Fibroblast of villous mesenchyme (primary cell): ENCODE data around the gene SLC24A3. TPM values are rescaled to one million over a fixed set of nuclear protein-coding genes. Genes with fewer than 3 reads are reported as not detected.

Source experiments
- DNase-seq: peaks from one replicate; pipeline ENCODE4 v3.0.0-alpha.2; 2010; ENCODE audit warnings: low read depth
- H3K4me3 ChIP-seq: 2 replicates; pipeline ENCODE4 v1.5.1; 2011; ENCODE audit warnings: low read depth, mild to moderate bottlenecking, low read length
- total RNA-seq: library from RNA; depleted of rRNA; stranded (reverse); fragments of >200 nt; gene quantifications from 2 replicates; pipeline ENCODE4 v1.2.3, GENCODE V29; 2012
- TF ChIP-seq, protein P1 (sequence below): IDR thresholded peaks from 2 replicates; pipeline ENCODE4 v1.5.1; 2012; ENCODE audit warnings: low read depth, mild to moderate bottlenecking, low read length; ENCODE audit not compliant: insufficient read depth

Gene SLC24A3
- total RNA-seq, 1 donor: 0.86 TPM

DNA sequence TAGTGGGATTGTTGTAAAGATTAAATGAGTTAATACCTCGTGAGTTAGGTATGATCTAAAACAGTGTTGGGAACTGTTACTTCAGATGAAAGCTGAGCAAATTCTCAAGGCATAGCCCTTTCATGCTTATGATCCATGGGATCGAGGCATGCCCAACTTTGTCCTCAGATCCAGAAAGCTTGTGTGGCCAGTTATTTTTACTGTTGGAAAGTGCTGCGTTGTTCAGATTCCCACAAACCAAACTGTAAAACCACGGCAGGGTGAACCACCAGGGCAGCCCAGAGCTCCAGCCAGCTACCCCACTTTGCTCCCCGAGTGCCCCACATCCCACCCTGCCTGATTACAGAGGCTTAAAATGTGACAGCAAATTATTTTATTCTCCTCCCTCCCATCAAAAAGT, 406.3 kb downstream of the SLC24A3 start:
- no peak overlapping the region for H3K4me3 ChIP-seq
- TF ChIP-seq, protein P1, sequence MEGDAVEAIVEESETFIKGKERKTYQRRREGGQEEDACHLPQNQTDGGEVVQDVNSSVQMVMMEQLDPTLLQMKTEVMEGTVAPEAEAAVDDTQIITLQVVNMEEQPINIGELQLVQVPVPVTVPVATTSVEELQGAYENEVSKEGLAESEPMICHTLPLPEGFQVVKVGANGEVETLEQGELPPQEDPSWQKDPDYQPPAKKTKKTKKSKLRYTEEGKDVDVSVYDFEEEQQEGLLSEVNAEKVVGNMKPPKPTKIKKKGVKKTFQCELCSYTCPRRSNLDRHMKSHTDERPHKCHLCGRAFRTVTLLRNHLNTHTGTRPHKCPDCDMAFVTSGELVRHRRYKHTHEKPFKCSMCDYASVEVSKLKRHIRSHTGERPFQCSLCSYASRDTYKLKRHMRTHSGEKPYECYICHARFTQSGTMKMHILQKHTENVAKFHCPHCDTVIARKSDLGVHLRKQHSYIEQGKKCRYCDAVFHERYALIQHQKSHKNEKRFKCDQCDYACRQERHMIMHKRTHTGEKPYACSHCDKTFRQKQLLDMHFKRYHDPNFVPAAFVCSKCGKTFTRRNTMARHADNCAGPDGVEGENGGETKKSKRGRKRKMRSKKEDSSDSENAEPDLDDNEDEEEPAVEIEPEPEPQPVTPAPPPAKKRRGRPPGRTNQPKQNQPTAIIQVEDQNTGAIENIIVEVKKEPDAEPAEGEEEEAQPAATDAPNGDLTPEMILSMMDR: no peak
- no peak for DNase-seq

DNA sequence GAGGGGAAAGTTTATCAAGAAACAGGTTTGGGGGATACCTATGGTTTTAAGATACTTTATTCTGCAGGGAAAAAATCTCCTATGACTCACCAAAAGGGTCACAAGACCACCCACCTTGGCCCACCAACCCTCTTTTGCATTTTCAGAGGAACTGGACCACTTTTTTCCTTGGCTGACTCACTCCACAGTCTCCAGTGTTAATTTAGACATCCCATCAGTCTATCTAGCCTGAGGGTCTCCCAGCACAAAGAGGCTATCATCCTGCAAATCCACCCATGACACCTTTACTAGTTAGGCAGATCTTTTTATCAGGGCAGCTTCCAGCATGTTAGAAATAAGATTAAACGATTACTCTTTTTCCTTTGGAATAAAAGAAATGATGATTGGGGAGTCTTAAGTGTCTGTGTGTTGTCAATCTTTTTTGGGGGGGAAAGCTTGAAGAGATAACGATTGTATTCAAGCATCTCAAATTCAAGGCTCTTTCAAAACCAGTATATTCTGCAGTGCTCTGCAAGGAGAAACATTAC, 407.5 kb downstream of the SLC24A3 start:
- TF ChIP-seq, protein P1: no peak
- no peak overlapping the region for H3K4me3 ChIP-seq
- DNase-seq: no peak

DNA sequence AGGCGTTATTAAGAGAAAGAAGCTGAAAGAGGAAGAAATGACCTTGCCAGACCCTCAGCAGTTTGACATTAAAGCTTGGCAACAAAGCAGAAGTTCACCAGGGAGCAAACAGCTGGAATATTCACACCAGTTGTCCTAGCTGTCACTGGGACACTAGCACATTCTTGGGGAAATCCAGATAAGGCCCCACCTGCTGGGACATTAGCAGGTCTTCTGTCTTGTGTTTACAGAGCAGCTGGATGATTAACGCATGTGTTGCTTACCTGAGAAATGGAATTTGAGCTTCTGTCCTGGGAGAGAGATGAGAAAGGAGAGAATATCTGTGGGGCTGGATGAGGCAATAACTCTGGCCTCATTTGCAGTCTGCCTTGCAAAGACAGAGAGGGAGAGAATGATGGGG, 408.0 kb downstream of the SLC24A3 start:
- TF ChIP-seq, protein P1: no peak
- no peak for DNase-seq
- no peak overlapping the region for H3K4me3 ChIP-seq

DNA sequence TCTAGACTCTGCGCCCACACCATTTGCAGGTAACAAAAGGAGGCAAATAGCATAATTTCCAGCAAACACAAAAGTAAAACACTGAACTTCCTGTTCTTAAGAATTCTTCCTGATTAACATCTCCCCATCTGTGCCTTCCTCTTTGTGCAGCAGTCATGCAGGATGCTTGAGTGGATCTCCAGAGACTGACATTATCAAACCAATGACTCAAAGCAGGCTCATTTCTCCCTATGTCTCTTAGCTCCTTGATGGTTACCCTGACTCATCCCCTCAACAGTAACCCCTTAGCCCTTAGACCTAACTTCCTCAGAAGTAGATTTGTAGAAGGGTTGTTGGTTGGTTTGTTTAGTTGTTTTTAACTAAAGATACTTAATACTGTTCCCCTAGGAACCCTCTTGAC, 408.6 kb downstream of the SLC24A3 start:
- TF ChIP-seq, protein P1: no peak
- no peak overlapping the region for H3K4me3 ChIP-seq
- DNase-seq: no peak

DNA sequence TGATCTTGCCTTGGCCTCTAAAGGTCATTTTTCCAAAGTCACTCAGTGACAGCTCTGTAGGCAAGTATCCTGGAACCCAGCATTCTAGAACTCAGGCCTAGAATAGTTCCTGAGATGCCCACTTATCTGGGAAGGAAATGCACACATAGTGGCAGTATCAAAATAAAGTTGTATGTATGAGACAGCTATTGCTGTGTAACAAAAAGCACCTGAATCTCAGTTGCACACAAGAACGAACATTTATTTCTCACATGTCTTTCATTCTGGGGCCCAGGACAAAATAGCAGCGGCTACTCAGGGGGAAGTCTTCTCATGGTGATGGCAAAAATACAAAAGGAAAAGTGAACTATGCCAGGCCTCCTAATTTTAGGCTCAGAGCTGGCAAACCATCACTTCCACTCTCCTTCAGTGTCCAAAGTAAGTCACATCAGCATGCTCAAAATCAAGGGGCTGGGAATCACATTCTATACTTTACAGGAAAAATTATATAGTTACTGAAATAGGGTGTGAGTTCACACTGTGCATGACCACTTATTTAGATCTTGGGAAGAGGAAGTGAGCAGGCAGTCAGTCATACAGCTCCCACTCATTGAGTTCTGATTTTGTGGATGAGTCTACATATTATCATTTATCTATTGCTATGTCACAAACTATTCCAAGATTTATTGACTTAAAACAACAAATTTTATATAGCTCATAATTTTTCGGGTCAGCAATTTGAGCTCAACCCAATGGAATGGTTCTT, 412.0 kb downstream of the SLC24A3 start:
- no peak for DNase-seq
- TF ChIP-seq, protein P1: no peak
- H3K4me3 ChIP-seq: no peak overlapping the region

DNA sequence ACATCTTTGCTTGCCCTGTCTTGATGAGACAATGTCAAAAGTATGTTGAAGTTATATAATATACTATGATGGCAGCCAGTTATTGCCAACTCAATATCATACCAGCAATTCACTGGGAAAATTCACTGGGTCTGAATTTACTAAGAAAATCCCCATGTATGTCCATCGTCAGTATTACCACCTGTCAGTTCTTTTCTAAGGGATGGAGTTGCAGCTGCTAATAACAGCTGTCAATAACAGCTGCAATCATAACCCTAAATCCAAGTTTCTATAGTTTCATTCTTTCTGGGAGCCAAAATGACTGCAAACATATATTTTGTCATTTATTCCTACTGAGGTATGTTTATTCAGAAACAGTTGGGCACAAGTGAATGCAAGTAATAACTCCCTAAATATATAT, 413.0 kb downstream of the SLC24A3 start:
- H3K4me3 ChIP-seq: no peak overlapping the region
- no peak for DNase-seq
- TF ChIP-seq, protein P1: no peak
